IPS-15b (cell line): Measurements from ENCODE around the gene OR13C4.

ENCODE experiments used
- H3K27me3 ChIP-seq: one replicate; pipeline ENCODE4 v1.6.1; 2013; ENCODE audit warnings: low read length; ENCODE audit not compliant: control insufficient read depth, insufficient read depth
- H3K36me3 ChIP-seq: one replicate; pipeline ENCODE4 v1.6.1; 2013; ENCODE audit warnings: low read length; ENCODE audit not compliant: control insufficient read depth, insufficient read depth
- H3K4me1 ChIP-seq: one replicate; pipeline ENCODE4 v1.6.1; 2013; ENCODE audit warnings: mild to moderate bottlenecking, low read length; ENCODE audit not compliant: control insufficient read depth, insufficient read depth
- H3K4me3 ChIP-seq: one replicate; pipeline ENCODE4 v1.5.1; 2013; ENCODE audit warnings: low read depth, low read length
- H3K9ac ChIP-seq: one replicate; pipeline ENCODE4 v1.6.1; 2013; ENCODE audit warnings: low read depth, mild to moderate bottlenecking, low read length
- H3K9me3 ChIP-seq: one replicate; pipeline ENCODE4 v1.6.1; 2013; ENCODE audit warnings: mild to moderate bottlenecking, low read length; ENCODE audit not compliant: control insufficient read depth, insufficient read depth

The OR13C4 gene

GRCh38 chr9:104514901-104515300 lies 12.1 kb downstream of the OR13C4 start:
- no peak overlapping the region for H3K9ac ChIP-seq
- no peaks in the 10 kb centered on the region for H3K27me3 ChIP-seq
- no peak overlapping the region for H3K4me3 ChIP-seq
- no peaks in the 10 kb centered on the region for H3K4me1 ChIP-seq
- H3K36me3 ChIP-seq = no peaks in the 10 kb centered on the region
- H3K9me3 ChIP-seq = no peaks in the 10 kb centered on the region

DNA sequence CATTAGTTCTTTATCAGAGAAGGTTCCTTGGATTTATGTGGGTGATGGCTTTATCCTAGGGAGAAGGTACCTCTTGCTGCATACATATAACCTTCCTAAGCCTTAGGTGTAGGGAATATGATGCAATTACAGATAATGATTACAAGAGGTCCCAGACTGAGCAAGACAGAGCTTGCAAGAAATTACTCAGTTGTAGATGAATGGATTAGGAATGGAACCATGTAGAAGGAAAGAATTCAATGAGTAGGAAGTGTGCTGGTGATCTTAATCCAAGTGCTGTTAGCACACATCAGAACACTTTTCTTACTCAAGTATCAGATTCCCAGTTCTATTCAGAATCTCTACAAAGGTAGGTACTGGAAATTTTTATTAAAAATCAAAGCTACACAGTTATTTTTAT lies 20.4 kb downstream of the OR13C4 start:
- Histone ChIP-seq H3K4me1 (no peaks in the 10 kb centered on the region), H3K9me3 (no peaks in the 10 kb centered on the region), H3K9ac (no peak overlapping the region), H3K4me3 (no peak overlapping the region), H3K36me3 (no peaks in the 10 kb centered on the region), H3K27me3 (no peaks in the 10 kb centered on the region)

DNA sequence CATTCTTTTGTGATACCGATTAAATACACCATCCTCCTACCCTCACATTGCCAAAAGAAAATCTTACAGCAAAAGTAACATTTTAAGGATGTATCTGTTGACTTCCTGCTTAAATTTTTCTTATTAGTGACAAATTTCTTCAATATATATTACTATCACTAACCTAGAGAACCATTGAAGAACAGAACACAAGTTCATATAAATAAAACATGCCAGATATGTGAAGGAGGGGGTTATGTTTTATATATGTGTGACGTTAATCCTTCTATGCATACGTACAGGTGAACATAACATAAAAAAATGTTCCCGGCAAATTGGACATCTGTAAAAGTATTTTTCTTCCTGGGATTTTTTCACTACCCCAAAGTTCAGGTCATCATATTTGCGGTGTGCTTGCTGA lies 23.0 kb downstream of the OR13C4 start, which contains the start of gene OR13F1:
OR13F1 (plus strand) TSS at position 301 of the 400 bp plus-strand sequence; CDS start at position 301, 0 bp downstream.
- H3K9ac ChIP-seq = no peak within 1 kb of the TSS
- no peaks in the 10 kb centered on the region for H3K9me3 ChIP-seq
- no peaks in the 10 kb centered on the region for H3K4me1 ChIP-seq
- H3K4me3 ChIP-seq = no peak within 1 kb of the TSS
- no peaks in the 10 kb centered on the region for H3K36me3 ChIP-seq
- H3K27me3 ChIP-seq = no peaks in the 10 kb centered on the region

- H3K4me3 ChIP-seq = no peak overlapping the region
- no peaks in the 10 kb centered on the region for H3K27me3 ChIP-seq
- H3K4me1 ChIP-seq = no peaks in the 10 kb centered on the region
- no peaks in the 10 kb centered on the region for H3K36me3 ChIP-seq
- H3K9me3 ChIP-seq = no peaks in the 10 kb centered on the region
- no peak overlapping the region for H3K9ac ChIP-seq
These were observed 23.6 kb downstream of the OR13C4 start for GRCh38 chr9:104503440-104503839.

DNA sequence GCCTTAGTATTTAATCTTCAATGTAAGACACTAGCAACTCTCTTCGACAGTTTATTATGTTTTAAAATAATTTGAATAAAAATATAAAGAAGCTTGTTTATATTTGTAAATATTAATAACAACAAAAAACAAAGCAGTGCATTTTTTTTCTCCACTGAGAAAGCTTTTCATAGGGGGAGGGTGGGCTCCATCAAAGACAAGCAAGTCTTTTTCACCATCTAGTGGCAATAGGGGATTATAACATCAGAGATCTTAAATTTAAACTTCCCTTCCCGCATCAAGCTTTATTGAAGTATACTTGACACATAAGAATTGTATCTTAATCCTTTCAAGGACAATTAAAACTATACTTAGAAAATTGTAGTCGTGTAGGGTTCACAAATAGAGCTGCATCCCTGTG lies 32.2 kb downstream of the OR13C4 start:
- Histone ChIP-seq H3K4me3 (no peak overlapping the region), H3K9me3 (no peaks in the 10 kb centered on the region), H3K9ac (no peak overlapping the region), H3K27me3 (no peaks in the 10 kb centered on the region), H3K36me3 (no peaks in the 10 kb centered on the region), H3K4me1 (no peaks in the 10 kb centered on the region)

DNA sequence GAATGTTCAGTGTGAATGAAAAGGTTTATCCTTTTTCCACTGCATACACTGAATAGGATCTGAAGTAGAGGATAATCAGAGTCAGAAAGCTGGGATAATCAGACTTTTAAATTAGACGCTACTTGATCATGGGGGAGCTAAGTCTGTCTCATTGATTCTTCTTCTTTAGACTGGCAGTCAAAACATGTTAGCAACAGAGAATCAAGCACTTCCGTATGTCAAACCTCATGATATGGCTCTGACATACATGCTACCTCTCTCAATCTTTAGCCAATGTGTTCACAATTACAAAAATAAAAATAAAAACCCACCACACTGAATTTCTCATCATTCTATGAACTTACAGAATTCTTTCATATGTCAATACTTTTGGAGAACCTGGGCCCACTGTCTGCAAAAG lies 42.0 kb downstream of the OR13C4 start:
- no peaks in the 10 kb centered on the region for H3K27me3 ChIP-seq
- H3K36me3 ChIP-seq = no peaks in the 10 kb centered on the region
- no peak overlapping the region for H3K4me3 ChIP-seq
- H3K9me3 ChIP-seq = no peaks in the 10 kb centered on the region
- H3K9ac ChIP-seq = no peak overlapping the region
- H3K4me1 ChIP-seq = no peaks in the 10 kb centered on the region

GRCh38 chr9:104482921-104483570 lies 44.0 kb downstream of the OR13C4 start:
- Histone ChIP-seq H3K9ac (no peak overlapping the region), H3K9me3 (no peaks in the 10 kb centered on the region), H3K4me3 (no peak overlapping the region), H3K4me1 (no peaks in the 10 kb centered on the region), H3K27me3 (no peaks in the 10 kb centered on the region), H3K36me3 (no peaks in the 10 kb centered on the region)
